ENCODE results near the gene FAM181B. TPM values are rescaled to one million over a fixed set of nuclear protein-coding genes. Genes with fewer than 3 reads are reported as not detected.

Gene FAM181B
- polyA plus RNA-seq, 1 of the 3 experiments (the other 2 are of a cell fraction) = 0.02 TPM

- H3K4me1 ChIP-seq (ENCODE audit: control insufficient read depth in 1 of 2, insufficient read depth in 2 of 2, low read depth in 1 of 2, low read length in 1 of 2) = no peaks in the 10 kb centered on the region
- H3K4me3 ChIP-seq (ENCODE audit: low read depth in 2 of 2, low read length in 1 of 2) = no peak overlapping the region; a peak in 1 of 4 replicates
- H3K79me2 ChIP-seq (ENCODE audit: insufficient read depth) = no peaks in the 10 kb centered on the region
- TF ChIP-seq SMC3 (IDR thresholded peaks at IDR 0.05; ENCODE audit: low read depth, low read length) = peak; percentile 61
- peak; percentile 65 for TF ChIP-seq CTCF (IDR thresholded peaks at IDR 0.05)
- TF ChIP-seq TCF12 (IDR thresholded peaks at IDR 0.05) = peak; percentile 30; the same call in 1 of the 2 replicates
- TF ChIP-seq RAD21 (IDR thresholded peaks at IDR 0.05; ENCODE audit: low read length) = peak; percentile 83
- TF ChIP-seq, protein P1, sequence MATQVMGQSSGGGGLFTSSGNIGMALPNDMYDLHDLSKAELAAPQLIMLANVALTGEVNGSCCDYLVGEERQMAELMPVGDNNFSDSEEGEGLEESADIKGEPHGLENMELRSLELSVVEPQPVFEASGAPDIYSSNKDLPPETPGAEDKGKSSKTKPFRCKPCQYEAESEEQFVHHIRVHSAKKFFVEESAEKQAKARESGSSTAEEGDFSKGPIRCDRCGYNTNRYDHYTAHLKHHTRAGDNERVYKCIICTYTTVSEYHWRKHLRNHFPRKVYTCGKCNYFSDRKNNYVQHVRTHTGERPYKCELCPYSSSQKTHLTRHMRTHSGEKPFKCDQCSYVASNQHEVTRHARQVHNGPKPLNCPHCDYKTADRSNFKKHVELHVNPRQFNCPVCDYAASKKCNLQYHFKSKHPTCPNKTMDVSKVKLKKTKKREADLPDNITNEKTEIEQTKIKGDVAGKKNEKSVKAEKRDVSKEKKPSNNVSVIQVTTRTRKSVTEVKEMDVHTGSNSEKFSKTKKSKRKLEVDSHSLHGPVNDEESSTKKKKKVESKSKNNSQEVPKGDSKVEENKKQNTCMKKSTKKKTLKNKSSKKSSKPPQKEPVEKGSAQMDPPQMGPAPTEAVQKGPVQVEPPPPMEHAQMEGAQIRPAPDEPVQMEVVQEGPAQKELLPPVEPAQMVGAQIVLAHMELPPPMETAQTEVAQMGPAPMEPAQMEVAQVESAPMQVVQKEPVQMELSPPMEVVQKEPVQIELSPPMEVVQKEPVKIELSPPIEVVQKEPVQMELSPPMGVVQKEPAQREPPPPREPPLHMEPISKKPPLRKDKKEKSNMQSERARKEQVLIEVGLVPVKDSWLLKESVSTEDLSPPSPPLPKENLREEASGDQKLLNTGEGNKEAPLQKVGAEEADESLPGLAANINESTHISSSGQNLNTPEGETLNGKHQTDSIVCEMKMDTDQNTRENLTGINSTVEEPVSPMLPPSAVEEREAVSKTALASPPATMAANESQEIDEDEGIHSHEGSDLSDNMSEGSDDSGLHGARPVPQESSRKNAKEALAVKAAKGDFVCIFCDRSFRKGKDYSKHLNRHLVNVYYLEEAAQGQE (IDR thresholded peaks at IDR 0.05; ENCODE audit: low read depth, low read length) = no peak
- TF ChIP-seq, protein P2, sequence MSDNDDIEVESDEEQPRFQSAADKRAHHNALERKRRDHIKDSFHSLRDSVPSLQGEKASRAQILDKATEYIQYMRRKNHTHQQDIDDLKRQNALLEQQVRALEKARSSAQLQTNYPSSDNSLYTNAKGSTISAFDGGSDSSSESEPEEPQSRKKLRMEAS (IDR thresholded peaks at IDR 0.05; ENCODE audit: low read depth) = peak; percentile 46; the same call in 1 of the 2 replicates
- H3K36me3 ChIP-seq (replicated peaks in 1 of 2; ENCODE audit: control insufficient read depth in 1 of 2, insufficient read depth in 2 of 2, low read length in 1 of 2) = no peaks in the 10 kb centered on the region
- 0 out of 2 replicates have a peak overlapping the region, but pooled peaks have one; percentile 35 for H2AFZ ChIP-seq (ENCODE audit: low read depth)
- 3% methylated on average over 6 of the region's 6 CpGs for WGBS (ENCODE audit: low lambda C conversion rate)
- H3F3A ChIP-seq (replicated peaks; ENCODE audit: insufficient read depth) = no peaks in the 10 kb centered on the region
- DNase-seq = peak; percentile 36
- no peaks in the 10 kb centered on the region for H4K20me1 ChIP-seq (ENCODE audit: insufficient read depth)
- H3K9me2 ChIP-seq = no peaks in the 10 kb centered on the region
- no peak overlapping the region for H3K4me2 ChIP-seq
- CTCF ChIA-PET = interaction anchor here (0.6 to 4.7 kb wide), 8 partner anchors 10 to 177 kb away, joined by 3 to 42 read pairs (median 4); no protein-coding TSS in a partner anchor
- no peaks in the 10 kb centered on the region; the same call in 1 of the 2 replicates for H3K27me3 ChIP-seq (ENCODE audit: insufficient read depth)
- H3K9me3 ChIP-seq = no peaks in the 10 kb centered on the region
- POLR2A ChIA-PET = no interaction called here
- H3K9ac ChIP-seq = no peak overlapping the region
- H3K27ac ChIP-seq (ENCODE audit: low read depth in 2 of 2, low read length in 1 of 2) = no peak overlapping the region
Observed at GRCh38 chr11:82682003-82682751, 51.5 kb downstream of the FAM181B start.

- CTCF ChIA-PET = interaction anchor here (1.0 to 6.8 kb wide), 4 partner anchors 10 to 187 kb away, joined by 3 to 63 read pairs (median 7); no protein-coding TSS in a partner anchor
- Histone ChIP-seq H4K20me1 (ENCODE audit: insufficient read depth) (no peaks in the 10 kb centered on the region), H2AFZ (ENCODE audit: low read depth) (no peak overlapping the region), H3K9me3 (no peaks in the 10 kb centered on the region), H3K27me3 (ENCODE audit: insufficient read depth) (no peaks in the 10 kb centered on the region; the same call in 1 of the 2 replicates), H3K9ac (no peak overlapping the region), H3K36me3 (replicated peaks in 1 of 2; ENCODE audit: control insufficient read depth in 1 of 2, insufficient read depth in 2 of 2, low read length in 1 of 2) (no peaks in the 10 kb centered on the region), H3K4me1 (ENCODE audit: control insufficient read depth in 1 of 2, insufficient read depth in 2 of 2, low read depth in 1 of 2, low read length in 1 of 2) (no peaks in the 10 kb centered on the region), H3K27ac (ENCODE audit: low read depth in 2 of 2, low read length in 1 of 2) (no peak overlapping the region), H3K79me2 (ENCODE audit: insufficient read depth) (no peaks in the 10 kb centered on the region), H3K4me3 (ENCODE audit: low read depth in 2 of 2, low read length in 1 of 2) (no peak overlapping the region), H3F3A (replicated peaks; ENCODE audit: insufficient read depth) (no peaks in the 10 kb centered on the region), H3K4me2 (no peak overlapping the region), H3K9me2 (no peaks in the 10 kb centered on the region)
- 10% methylated on average over 1 of the region's 1 CpG for WGBS (ENCODE audit: low lambda C conversion rate)
- POLR2A ChIA-PET = no interaction called here
- DNase-seq = no peak
- no peak for TF ChIP-seq FOXM1 (IDR thresholded peaks at IDR 0.05; ENCODE audit: low read depth)
- no peak for TF ChIP-seq EZH2phosphoT487 (IDR thresholded peaks at IDR 0.05; ENCODE audit: borderline replicate concordance, low read depth)
- TF ChIP-seq, protein P3, sequence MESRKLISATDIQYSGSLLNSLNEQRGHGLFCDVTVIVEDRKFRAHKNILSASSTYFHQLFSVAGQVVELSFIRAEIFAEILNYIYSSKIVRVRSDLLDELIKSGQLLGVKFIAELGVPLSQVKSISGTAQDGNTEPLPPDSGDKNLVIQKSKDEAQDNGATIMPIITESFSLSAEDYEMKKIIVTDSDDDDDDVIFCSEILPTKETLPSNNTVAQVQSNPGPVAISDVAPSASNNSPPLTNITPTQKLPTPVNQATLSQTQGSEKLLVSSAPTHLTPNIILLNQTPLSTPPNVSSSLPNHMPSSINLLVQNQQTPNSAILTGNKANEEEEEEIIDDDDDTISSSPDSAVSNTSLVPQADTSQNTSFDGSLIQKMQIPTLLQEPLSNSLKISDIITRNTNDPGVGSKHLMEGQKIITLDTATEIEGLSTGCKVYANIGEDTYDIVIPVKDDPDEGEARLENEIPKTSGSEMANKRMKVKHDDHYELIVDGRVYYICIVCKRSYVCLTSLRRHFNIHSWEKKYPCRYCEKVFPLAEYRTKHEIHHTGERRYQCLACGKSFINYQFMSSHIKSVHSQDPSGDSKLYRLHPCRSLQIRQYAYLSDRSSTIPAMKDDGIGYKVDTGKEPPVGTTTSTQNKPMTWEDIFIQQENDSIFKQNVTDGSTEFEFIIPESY (IDR thresholded peaks at IDR 0.05; ENCODE audit: borderline replicate concordance, low read depth) = no peak
- no peak for TF ChIP-seq JUND (IDR thresholded peaks at IDR 0.05)
- TF ChIP-seq, protein P4, sequence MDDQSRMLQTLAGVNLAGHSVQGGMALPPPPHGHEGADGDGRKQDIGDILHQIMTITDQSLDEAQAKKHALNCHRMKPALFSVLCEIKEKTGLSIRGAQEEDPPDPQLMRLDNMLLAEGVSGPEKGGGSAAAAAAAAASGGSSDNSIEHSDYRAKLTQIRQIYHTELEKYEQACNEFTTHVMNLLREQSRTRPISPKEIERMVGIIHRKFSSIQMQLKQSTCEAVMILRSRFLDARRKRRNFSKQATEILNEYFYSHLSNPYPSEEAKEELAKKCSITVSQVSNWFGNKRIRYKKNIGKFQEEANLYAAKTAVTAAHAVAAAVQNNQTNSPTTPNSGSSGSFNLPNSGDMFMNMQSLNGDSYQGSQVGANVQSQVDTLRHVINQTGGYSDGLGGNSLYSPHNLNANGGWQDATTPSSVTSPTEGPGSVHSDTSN (IDR thresholded peaks at IDR 0.05) = no peak
- TF ChIP-seq SMC3 (IDR thresholded peaks at IDR 0.05; ENCODE audit: low read depth, low read length) = no peak
- no peak for TF ChIP-seq CHD2 (IDR thresholded peaks at IDR 0.05; ENCODE audit: low read length, partially characterized antibody)
- no peak for TF ChIP-seq TEAD4 (IDR thresholded peaks at IDR 0.05; ENCODE audit: borderline replicate concordance, insufficient read depth)
Observed at GRCh38 chr11:82680252-82680651, 53.4 kb downstream of the FAM181B start.
